Measurements from ENCODE around the gene RHO. TPM values are rescaled to one million over a fixed set of nuclear protein-coding genes. Genes with fewer than 3 reads are reported as not detected.
"Not testable (repeated sequence)": the region's sequence is repeated elsewhere in the genome, so short reads cannot be mapped to it uniquely, and the experiment has no call there.

Gene RHO
- polyA plus RNA-seq, 1 of the 3 experiments (the other 2 are of a cell fraction): not detected

- Histone ChIP-seq H3K9me2 (no peaks in the 10 kb centered on the region), H3K4me2 (no peak overlapping the region)
- CTCF ChIA-PET: interaction anchor here (0.7 to 1.8 kb wide), 4 partner anchors 122 to 342 kb away, joined by 3 to 6 read pairs (median 4); no protein-coding TSS in a partner anchor
Measured at GRCh38 chr3:129487183-129487867, 41.1 kb upstream of the RHO start.

GRCh38 chr3:129487868-129488335, 40.5 kb upstream of the RHO start:
- H3K4me2 ChIP-seq; H4K20me1 ChIP-seq (ENCODE audit: insufficient read depth); DNase-seq; H3K4me1 ChIP-seq (ENCODE audit: control insufficient read depth in 1 of 2, insufficient read depth in 2 of 2, low read depth in 1 of 2, low read length in 1 of 2); H3K27ac ChIP-seq (ENCODE audit: low read depth in 2 of 2, low read length in 1 of 2); H3K4me3 ChIP-seq (ENCODE audit: low read depth in 2 of 2, low read length in 1 of 2); H3K79me2 ChIP-seq (ENCODE audit: insufficient read depth); H2AFZ ChIP-seq (ENCODE audit: low read depth); H3K9me3 ChIP-seq; H3K27me3 ChIP-seq (ENCODE audit: insufficient read depth); H3K9me2 ChIP-seq; POLR2A ChIA-PET; H3F3A ChIP-seq (replicated peaks; ENCODE audit: insufficient read depth); H3K9ac ChIP-seq: not testable (repeated sequence)
- peaks cover 0 to 20% of the 10 kb centered on the region in 2 experiments for H3K36me3 ChIP-seq (replicated peaks in 1 of 2; ENCODE audit: control insufficient read depth in 1 of 2, insufficient read depth in 2 of 2, low read length in 1 of 2)
- WGBS (ENCODE audit: low lambda C conversion rate): 92% methylated on average over 4 of the region's 4 CpGs
- CTCF ChIA-PET: interaction anchor here (1.8 kb wide), 1 partner anchor 337 kb away, joined by 5 read pairs; no protein-coding TSS in a partner anchor

More at GRCh38 chr3:129487183-129487867, 41.1 kb upstream of the RHO start:
- POLR2A ChIA-PET: no interaction called here
- no peak overlapping the region for H3K9ac ChIP-seq
- H4K20me1 ChIP-seq (ENCODE audit: insufficient read depth): no peaks in the 10 kb centered on the region
- no peaks in the 10 kb centered on the region for H3K79me2 ChIP-seq (ENCODE audit: insufficient read depth)
- H2AFZ ChIP-seq (ENCODE audit: low read depth): no peak overlapping the region
- H3K4me1 ChIP-seq (ENCODE audit: control insufficient read depth in 1 of 2, insufficient read depth in 2 of 2, low read depth in 1 of 2, low read length in 1 of 2): no peaks in the 10 kb centered on the region; a peak in 1 of 4 replicates
- H3K27ac ChIP-seq (ENCODE audit: low read depth in 2 of 2, low read length in 1 of 2): no peak overlapping the region; a peak in 1 of 4 replicates
- TF ChIP-seq POLR2AphosphoS5 (IDR thresholded peaks at IDR 0.05; ENCODE audit: low read depth, low read length) (no peak), MXI1 (IDR thresholded peaks at IDR 0.05; ENCODE audit: low read depth, low read length) (no peak), YY1 (IDR thresholded peaks at IDR 0.05; ENCODE audit: low read depth) (no peak)
- H3F3A ChIP-seq (replicated peaks; ENCODE audit: insufficient read depth): no peaks in the 10 kb centered on the region
- H3K9me3 ChIP-seq: no peaks in the 10 kb centered on the region
- no peak overlapping the region for H3K4me3 ChIP-seq (ENCODE audit: low read depth in 2 of 2, low read length in 1 of 2)
- DNase-seq: no peak
- no peaks in the 10 kb centered on the region for H3K27me3 ChIP-seq (ENCODE audit: insufficient read depth)
- 93% methylated on average over 12 of the region's 13 CpGs for WGBS (ENCODE audit: low lambda C conversion rate)
- H3K36me3 ChIP-seq (replicated peaks in 1 of 2; ENCODE audit: control insufficient read depth in 1 of 2, insufficient read depth in 2 of 2, low read length in 1 of 2): peaks cover 0 to 23% of the 10 kb centered on the region in 2 experiments

- H3K27ac ChIP-seq (ENCODE audit: low read depth in 2 of 2, low read length in 1 of 2); H3K9ac ChIP-seq; H3K79me2 ChIP-seq (ENCODE audit: insufficient read depth); H3K9me2 ChIP-seq; H4K20me1 ChIP-seq (ENCODE audit: insufficient read depth); H2AFZ ChIP-seq (ENCODE audit: low read depth); H3K4me3 ChIP-seq (ENCODE audit: low read depth in 2 of 2, low read length in 1 of 2); POLR2A ChIA-PET; H3K9me3 ChIP-seq; H3K4me1 ChIP-seq (ENCODE audit: control insufficient read depth in 1 of 2, insufficient read depth in 2 of 2, low read depth in 1 of 2, low read length in 1 of 2); H3K27me3 ChIP-seq (ENCODE audit: insufficient read depth); H3K4me2 ChIP-seq; H3F3A ChIP-seq (replicated peaks; ENCODE audit: insufficient read depth); DNase-seq: not testable (repeated sequence)
- H3K36me3 ChIP-seq (replicated peaks in 1 of 2; ENCODE audit: control insufficient read depth in 1 of 2, insufficient read depth in 2 of 2, low read length in 1 of 2): peaks cover 4 to 18% of the 10 kb centered on the region in 2 experiments
- 85% methylated on average over 10 of the region's 10 CpGs for WGBS (ENCODE audit: low lambda C conversion rate)
- CTCF ChIA-PET: interaction anchor here (2.0 to 3.3 kb wide), 4 partner anchors 13 to 340 kb away, joined by 12 to 37 read pairs (median 20); no protein-coding TSS in a partner anchor
Measured at GRCh38 chr3:129489258-129489657, 39.2 kb upstream of the RHO start.

GRCh38 chr3:129490273-129490675, 38.2 kb upstream of the RHO start:
- no peak overlapping the region for H3K4me2 ChIP-seq
- H3K36me3 ChIP-seq (replicated peaks in 1 of 2; ENCODE audit: control insufficient read depth in 1 of 2, insufficient read depth in 2 of 2, low read length in 1 of 2): peaks cover 6 to 13% of the 10 kb centered on the region in 2 experiments
- DNase-seq: peak; percentile 84
- peaks cover 6% of the 10 kb centered on the region for H3F3A ChIP-seq (replicated peaks; ENCODE audit: insufficient read depth)
- H3K27me3 ChIP-seq (ENCODE audit: insufficient read depth): no peaks in the 10 kb centered on the region
- no peak overlapping the region for H3K4me3 ChIP-seq (ENCODE audit: low read depth in 2 of 2, low read length in 1 of 2)
- H3K27ac ChIP-seq (ENCODE audit: low read depth in 2 of 2, low read length in 1 of 2): peak overlapping the region in 1 of 2 experiments; percentile 41; a peak in 1 of 4 replicates
- no peaks in the 10 kb centered on the region for H3K9me2 ChIP-seq
- no peaks in the 10 kb centered on the region for H3K9me3 ChIP-seq
- H3K9ac ChIP-seq: no peak overlapping the region
- 0% methylated on average over 4 of the region's 5 CpGs for WGBS (ENCODE audit: low lambda C conversion rate)
- no peak overlapping the region for H2AFZ ChIP-seq (ENCODE audit: low read depth)
- ChIA-PET CTCF (interaction anchor here (0.5 to 3.3 kb wide), 48 partner anchors 9 to 452 kb away, joined by 3 to 37 read pairs (median 5); partner anchors contain the start of genes PLXND1 and RHO), POLR2A (no interaction called here)
- peaks cover 0 to 7% of the 10 kb centered on the region in 2 experiments; a peak in 1 of 4 replicates for H3K4me1 ChIP-seq (ENCODE audit: control insufficient read depth in 1 of 2, insufficient read depth in 2 of 2, low read depth in 1 of 2, low read length in 1 of 2)
- H4K20me1 ChIP-seq (ENCODE audit: insufficient read depth): no peaks in the 10 kb centered on the region
- H3K79me2 ChIP-seq (ENCODE audit: insufficient read depth): no peaks in the 10 kb centered on the region
- peak; percentile 92 for TF ChIP-seq CTCF (IDR thresholded peaks at IDR 0.05)
- no peak for TF ChIP-seq NRF1 (IDR thresholded peaks at IDR 0.05; ENCODE audit: low read depth, low read length)
- 0 out of 2 replicates have a peak, but pooled peaks have one; percentile 19 for TF ChIP-seq MAX (IDR thresholded peaks at IDR 0.05; ENCODE audit: low read depth)
- 0 out of 2 replicates have a peak, but pooled peaks have one; percentile 5 for TF ChIP-seq USF1 (IDR thresholded peaks at IDR 0.05; ENCODE audit: borderline replicate concordance, low read depth)
- TF ChIP-seq RAD21 (IDR thresholded peaks at IDR 0.05; ENCODE audit: low read length): peak; percentile 98
- no peak for TF ChIP-seq YY1 (IDR thresholded peaks at IDR 0.05; ENCODE audit: low read depth)
- no peak for TF ChIP-seq MEF2A (IDR thresholded peaks at IDR 0.05; ENCODE audit: borderline replicate concordance, low read depth)
- TF ChIP-seq RCOR1 (IDR thresholded peaks at IDR 0.05; ENCODE audit: low read length): 0 out of 2 replicates have a peak, but pooled peaks have one; percentile 46
- TF ChIP-seq POLR2AphosphoS5 (IDR thresholded peaks at IDR 0.05; ENCODE audit: low read depth, low read length): no peak
- no peak for TF ChIP-seq MXI1 (IDR thresholded peaks at IDR 0.05; ENCODE audit: low read depth, low read length)
- TF ChIP-seq NFIC (IDR thresholded peaks at IDR 0.05; ENCODE audit: borderline replicate concordance): no peak
